Activated CD8-positive, alpha-beta T cell treated with anti-CD3 and anti-CD28 coated beads, Interleukin-2, amount 10 ng/mL, durations not matched to agents 7 days and 5 days (primary cell): Measurements from ENCODE around the gene RAB3B. TPM values are rescaled to one million over a fixed set of nuclear protein-coding genes. Genes with fewer than 3 reads are reported as not detected.
"Not testable (repeated sequence)": the region's sequence is repeated elsewhere in the genome, so short reads cannot be mapped to it uniquely, and the experiment has no call there.

Experiments
- ATAC-seq: fragments of 150-1000 bp; cut with Tn5 transposase; one replicate; pipeline ENCODE4 v1.10.0; 2021; ENCODE audit warnings: moderate library complexity
- CTCF ChIA-PET: fragments of 350-600 bp; sonication (Branson Sonifier 250); formaldehyde crosslinking; loops from one replicate; lab custom pipeline; 2021; ENCODE audit warnings: antibody characterized with exemption; lab: Charles Lee
- POLR2A ChIA-PET: fragments of 350-600 bp; sonication (Branson Sonifier 250); formaldehyde crosslinking; loops from one replicate; lab custom pipeline; 2021; ENCODE audit warnings: antibody characterized with exemption; lab: Charles Lee
- DNase-seq: peaks from one replicate; pipeline ENCODE4 v3.0.0-alpha.2; 2020
- H3K27ac Mint-ChIP-seq: one replicate; pipeline ENCODE4 v1.8.0; 2021; ENCODE audit warnings: mild to moderate bottlenecking, mixed read lengths
- H3K27me3 Mint-ChIP-seq: one replicate; pipeline ENCODE4 v1.8.0; 2021; ENCODE audit warnings: low read depth, mixed read lengths
- H3K36me3 Mint-ChIP-seq: one replicate; pipeline ENCODE4 v1.8.0; 2021; ENCODE audit warnings: low read depth, mixed read lengths
- H3K4me1 Mint-ChIP-seq: one replicate; pipeline ENCODE4 v1.8.0; 2021; ENCODE audit warnings: low read depth, mixed read lengths
- H3K4me3 Mint-ChIP-seq: one replicate; pipeline ENCODE4 v1.8.0; 2021; ENCODE audit warnings: mild to moderate bottlenecking, mixed read lengths
- H3K9me3 Mint-ChIP-seq: one replicate; pipeline ENCODE4 v1.8.0; 2022; ENCODE audit warnings: mixed read lengths; ENCODE audit not compliant: insufficient read depth
- total RNA-seq, 2 experiments: library from RNA; stranded (reverse); gene quantifications; one replicate each; pipeline ENCODE4 v1.2.3, GENCODE V29; 2021

Gene RAB3B
- total RNA-seq, 2 experiments from 2014 or later: 0.08 TPM

DNA sequence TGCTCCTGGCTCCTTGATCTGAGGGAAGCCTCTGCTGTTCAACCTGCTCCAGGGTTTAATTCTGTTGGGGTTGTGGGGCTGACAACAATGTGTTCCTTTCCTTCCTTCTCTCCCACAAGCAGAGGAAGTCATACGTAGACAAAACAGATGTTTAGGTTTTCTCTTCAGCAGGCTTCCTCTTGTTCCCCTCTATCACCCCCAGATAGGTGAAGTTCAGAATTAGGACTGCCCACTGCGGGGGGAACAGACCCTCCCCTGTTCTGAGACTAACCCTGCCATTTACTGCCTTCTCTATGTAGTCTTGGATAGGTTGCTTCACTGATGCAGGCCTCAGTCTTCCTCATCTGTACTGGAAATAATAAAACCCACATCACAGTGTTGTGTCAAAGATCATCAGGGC is 82.0 kb downstream of the RAB3B start:
- H3K36me3 Mint-ChIP-seq: no peaks in the 10 kb centered on the region
- ChIA-PET CTCF (interaction anchor here (1.2 kb wide), 1 partner anchor 10 kb away, joined by 3 read pairs; no protein-coding TSS in a partner anchor), POLR2A (no interaction called here)
- H3K27me3 Mint-ChIP-seq: peaks cover 16% of the 10 kb centered on the region
- no peak for ATAC-seq
- DNase-seq: no peak
- H3K4me1 Mint-ChIP-seq: peaks cover 12% of the 10 kb centered on the region
- H3K4me3 Mint-ChIP-seq: no peak overlapping the region
- no peaks in the 10 kb centered on the region for H3K9me3 Mint-ChIP-seq
- H3K27ac Mint-ChIP-seq: no peak overlapping the region

DNA sequence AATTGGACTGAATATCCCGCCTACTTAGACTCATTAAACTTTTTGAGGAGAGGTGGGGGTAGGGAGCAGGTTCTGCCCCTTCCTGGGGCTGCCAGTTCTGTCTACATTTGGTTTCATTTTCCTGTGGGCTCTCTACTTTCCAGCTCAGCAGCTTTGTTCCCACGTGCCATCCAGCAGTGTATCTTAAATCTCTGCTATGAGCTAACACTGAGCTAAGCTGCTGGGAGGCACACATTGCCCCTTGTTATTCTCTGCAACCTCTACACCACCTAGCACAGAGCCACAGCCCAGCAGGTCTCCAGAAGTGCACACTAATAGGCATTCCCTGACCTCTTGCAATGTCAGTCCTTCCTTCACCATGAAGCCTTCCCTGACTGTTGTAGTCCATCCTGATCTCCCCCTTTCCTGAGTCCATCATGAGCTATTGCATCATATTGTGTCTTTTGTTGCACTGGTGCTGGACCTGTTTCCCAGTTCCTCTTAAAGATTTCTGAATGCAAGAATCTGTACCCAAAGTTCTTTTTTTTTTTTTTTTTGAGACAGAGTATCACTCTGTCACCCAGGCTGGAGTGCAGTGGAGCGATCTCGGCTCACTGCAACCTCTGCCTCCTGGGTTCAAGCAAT is 83.3 kb downstream of the RAB3B start:
- Mint-ChIP-seq H3K36me3 (no peaks in the 10 kb centered on the region), H3K4me3 (no peak overlapping the region), H3K4me1 (peaks cover 12% of the 10 kb centered on the region), H3K27me3 (peaks cover 20% of the 10 kb centered on the region), H3K9me3 (no peaks in the 10 kb centered on the region), H3K27ac (no peak overlapping the region)
- ChIA-PET POLR2A (no interaction called here), CTCF (interaction anchor here (1.2 kb wide), 1 partner anchor 10 kb away, joined by 5 read pairs; no protein-coding TSS in a partner anchor)
- ATAC-seq (no peak), DNase-seq (no peak)

DNA sequence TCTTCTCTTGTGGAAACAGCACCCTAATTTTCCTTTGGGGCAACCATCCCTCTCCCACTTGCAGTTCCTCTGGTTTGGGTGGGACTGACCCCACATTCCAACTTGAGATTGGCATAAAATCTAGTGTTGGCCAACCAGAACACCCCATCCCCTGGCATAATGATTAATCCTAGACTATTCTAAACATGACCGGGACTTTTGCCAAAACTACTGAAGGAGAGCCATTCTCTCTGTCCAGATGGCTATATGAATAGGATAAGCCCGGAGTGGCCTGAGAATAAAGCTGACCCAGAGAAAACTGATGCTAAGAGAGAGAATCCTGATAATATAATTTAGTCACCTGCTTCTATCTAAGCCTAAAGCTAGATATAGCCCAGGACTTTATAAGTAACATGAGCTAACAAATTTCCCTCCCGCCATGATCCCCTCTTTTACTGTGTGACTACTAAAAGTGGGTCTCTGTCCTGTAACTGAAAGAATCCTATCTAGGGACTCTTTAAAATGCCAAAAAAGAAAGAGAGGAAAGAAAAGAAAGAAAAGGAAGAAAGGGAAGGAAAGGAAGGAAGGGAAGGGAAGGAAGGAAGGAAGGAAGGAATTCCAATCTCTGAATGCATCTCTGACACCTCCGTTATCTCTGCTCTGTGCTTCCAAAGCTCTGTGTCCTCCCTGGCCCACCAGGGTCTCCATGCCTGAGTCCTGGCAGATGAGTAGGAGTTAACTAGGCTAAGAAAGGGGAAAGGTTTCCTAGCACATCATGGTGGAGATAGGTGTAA is 84.0 kb downstream of the RAB3B start:
- Mint-ChIP-seq H3K27me3 (peaks cover 20% of the 10 kb centered on the region), H3K4me1 (peaks cover 12% of the 10 kb centered on the region), H3K9me3 (no peaks in the 10 kb centered on the region), H3K36me3 (no peaks in the 10 kb centered on the region), H3K4me3 (no peak overlapping the region), H3K27ac (peak overlapping the region; percentile 13)
- ATAC-seq (no peak), DNase-seq (no peak)
- POLR2A ChIA-PET: no interaction called here
- CTCF ChIA-PET: interaction anchor here (1.2 kb wide), 1 partner anchor 10 kb away, joined by 3 read pairs; no protein-coding TSS in a partner anchor

DNA sequence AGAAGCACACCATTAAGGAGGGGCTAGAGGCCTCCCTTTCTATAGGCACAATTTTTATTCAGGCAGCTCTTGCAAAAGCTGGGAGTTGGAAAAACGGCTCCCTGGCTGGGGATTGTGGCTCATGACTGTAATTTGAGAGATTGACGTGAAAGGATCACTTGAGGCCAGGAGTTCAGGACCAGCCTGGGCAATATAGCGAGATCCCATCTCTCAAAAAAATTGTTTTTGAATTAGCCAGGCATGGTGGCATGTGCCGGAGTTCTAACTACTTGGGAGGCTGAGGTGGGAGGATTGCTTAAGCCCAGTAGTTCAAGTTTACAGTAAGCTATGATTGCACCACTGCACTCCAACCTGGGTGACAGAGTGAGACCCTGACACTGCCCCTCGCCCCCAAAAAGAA is 88.0 kb downstream of the RAB3B start:
- DNase-seq (no peak), ATAC-seq (no peak)
- peaks cover 19% of the 10 kb centered on the region for H3K27me3 Mint-ChIP-seq
- H3K36me3 Mint-ChIP-seq: no peaks in the 10 kb centered on the region
- no peak overlapping the region for H3K4me3 Mint-ChIP-seq
- H3K9me3 Mint-ChIP-seq: no peaks in the 10 kb centered on the region
- no peak overlapping the region for H3K27ac Mint-ChIP-seq
- H3K4me1 Mint-ChIP-seq: peaks cover 7% of the 10 kb centered on the region
- POLR2A ChIA-PET: no interaction called here
- CTCF ChIA-PET: no interaction called here

DNA sequence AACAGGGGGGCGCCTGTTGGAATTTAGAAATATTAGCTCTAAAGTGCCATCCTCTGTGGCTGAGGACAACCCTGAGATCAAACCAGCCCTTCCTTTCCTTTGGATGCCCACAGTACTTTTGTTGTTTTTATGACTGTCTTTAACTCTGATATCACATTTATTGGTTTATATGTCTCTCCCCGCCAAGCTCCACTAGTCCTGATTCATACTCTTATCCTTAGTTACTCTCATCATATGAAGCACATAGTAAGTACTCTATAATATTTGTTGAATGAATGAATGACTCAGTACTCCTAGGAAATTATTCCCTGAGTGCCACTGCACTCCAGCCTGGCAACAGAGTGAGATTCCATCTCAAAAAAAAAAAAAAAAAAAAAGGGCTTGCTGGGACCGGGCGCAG is 89.3 kb downstream of the RAB3B start:
- CTCF ChIA-PET: interaction anchor here (0.5 to 0.6 kb wide), 2 partner anchors 24 to 102 kb away, joined by 3 read pairs; no protein-coding TSS in a partner anchor
- H3K4me3 Mint-ChIP-seq: no peak overlapping the region
- H3K9me3 Mint-ChIP-seq: no peaks in the 10 kb centered on the region
- DNase-seq (no peak), ATAC-seq (no peak)
- peaks cover 2% of the 10 kb centered on the region for H3K4me1 Mint-ChIP-seq
- H3K27me3 Mint-ChIP-seq: peaks cover 26% of the 10 kb centered on the region
- H3K27ac Mint-ChIP-seq: no peak overlapping the region
- no peaks in the 10 kb centered on the region for H3K36me3 Mint-ChIP-seq
- POLR2A ChIA-PET: no interaction called here

DNA sequence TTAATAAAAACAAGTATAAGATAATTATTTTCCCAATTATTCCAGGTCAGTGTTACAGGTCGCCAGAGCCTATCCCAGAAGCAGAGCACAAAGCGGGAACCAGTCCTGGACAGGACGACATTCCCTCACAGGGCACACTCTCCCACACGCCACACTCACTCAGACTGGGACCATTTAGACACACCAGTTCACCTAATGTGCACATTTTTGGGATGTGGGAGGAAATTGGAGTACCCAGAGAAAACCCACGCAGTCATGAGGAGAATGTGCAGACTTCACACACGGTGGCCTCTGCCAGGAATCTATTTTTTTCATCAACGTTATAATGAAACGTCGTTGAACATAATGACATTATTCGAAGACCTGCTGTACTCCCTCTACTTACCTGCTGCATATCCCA is 91.5 kb downstream of the RAB3B start:
- Mint-ChIP-seq H3K27ac (no peak overlapping the region), H3K4me3 (no peak overlapping the region), H3K9me3 (no peaks in the 10 kb centered on the region), H3K27me3 (peaks cover 33% of the 10 kb centered on the region), H3K4me1 (peaks cover 2% of the 10 kb centered on the region), H3K36me3 (no peaks in the 10 kb centered on the region)
- ATAC-seq: no peak
- no peak for DNase-seq
- CTCF ChIA-PET: interaction anchor here (3.0 kb wide), 1 partner anchor 15 kb away, joined by 22 read pairs; no protein-coding TSS in a partner anchor
- POLR2A ChIA-PET: no interaction called here

DNA sequence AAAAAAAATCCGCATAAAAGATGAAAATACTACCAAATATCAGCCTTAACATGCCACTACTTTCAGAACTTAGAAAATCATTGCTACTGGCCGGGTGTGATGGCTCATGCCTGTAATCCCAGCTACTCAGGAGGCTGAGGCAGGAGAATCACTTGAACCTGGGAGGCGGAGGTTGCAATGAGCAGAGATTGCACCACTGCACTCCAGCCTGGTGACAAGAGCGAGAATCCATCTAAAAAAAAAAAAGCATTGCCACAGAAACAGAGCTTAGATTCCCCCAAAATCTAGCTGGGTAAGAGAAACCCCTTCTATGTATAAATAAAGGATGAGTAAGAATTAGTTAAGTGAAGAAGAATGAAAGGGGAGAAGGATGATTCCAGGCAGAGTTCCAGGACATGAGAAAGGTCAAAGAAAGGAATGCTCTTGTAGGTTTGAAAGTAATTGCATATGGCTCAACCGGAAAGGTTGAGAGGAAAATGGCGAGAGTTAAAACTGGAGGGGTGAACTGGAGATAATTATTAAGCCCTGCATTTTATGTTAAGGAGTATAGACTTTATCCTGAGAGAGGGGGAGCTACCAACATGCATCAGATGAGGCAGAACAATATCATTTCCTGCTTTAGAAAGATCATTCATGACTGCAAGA is 92.3 kb downstream of the RAB3B start:
- DNase-seq: no peak
- POLR2A ChIA-PET: no interaction called here

DNA sequence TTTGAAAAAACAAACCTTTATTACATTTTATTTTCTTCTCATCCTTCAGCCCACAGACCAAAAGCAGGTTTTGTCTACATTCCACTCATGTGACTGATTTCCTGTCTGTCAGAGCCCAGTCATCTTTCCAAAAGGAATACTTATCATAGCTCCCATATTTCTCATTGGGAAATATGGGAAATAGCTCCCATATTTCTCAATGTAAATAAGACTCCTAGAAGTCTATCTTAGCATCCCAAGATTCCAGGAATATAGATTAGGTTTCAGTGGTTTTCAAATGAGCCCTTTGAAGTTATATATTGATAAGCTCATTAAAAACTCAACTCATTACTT is 92.8 kb downstream of the RAB3B start:
- CTCF ChIA-PET: interaction anchor here (0.6 to 3.1 kb wide), 19 partner anchors 10 to 453 kb away, joined by 3 to 23 read pairs (median 4); no protein-coding TSS in a partner anchor
- H3K36me3 Mint-ChIP-seq: no peaks in the 10 kb centered on the region
- H3K4me1 Mint-ChIP-seq: peaks cover 2% of the 10 kb centered on the region
- DNase-seq (no peak), ATAC-seq (no peak)
- H3K27me3 Mint-ChIP-seq: peaks cover 34% of the 10 kb centered on the region
- H3K27ac Mint-ChIP-seq: no peak overlapping the region
- POLR2A ChIA-PET: interaction anchor here (1.7 kb wide), 1 partner anchor 18 kb away, joined by 3 read pairs; no protein-coding TSS in a partner anchor
- no peak overlapping the region for H3K4me3 Mint-ChIP-seq
- no peaks in the 10 kb centered on the region for H3K9me3 Mint-ChIP-seq

More for the DNA sequence above, 92.3 kb downstream of the RAB3B start:
- Mint-ChIP-seq H3K4me1 (peaks cover 2% of the 10 kb centered on the region), H3K27me3 (peaks cover 32% of the 10 kb centered on the region), H3K4me3 (no peak overlapping the region), H3K36me3 (no peaks in the 10 kb centered on the region), H3K27ac (no peak overlapping the region), H3K9me3 (no peaks in the 10 kb centered on the region)
- ATAC-seq: no peak
- CTCF ChIA-PET: interaction anchor here (0.7 to 3.1 kb wide), 15 partner anchors 9 to 790 kb away, joined by 3 to 23 read pairs (median 5); no protein-coding TSS in a partner anchor

DNA sequence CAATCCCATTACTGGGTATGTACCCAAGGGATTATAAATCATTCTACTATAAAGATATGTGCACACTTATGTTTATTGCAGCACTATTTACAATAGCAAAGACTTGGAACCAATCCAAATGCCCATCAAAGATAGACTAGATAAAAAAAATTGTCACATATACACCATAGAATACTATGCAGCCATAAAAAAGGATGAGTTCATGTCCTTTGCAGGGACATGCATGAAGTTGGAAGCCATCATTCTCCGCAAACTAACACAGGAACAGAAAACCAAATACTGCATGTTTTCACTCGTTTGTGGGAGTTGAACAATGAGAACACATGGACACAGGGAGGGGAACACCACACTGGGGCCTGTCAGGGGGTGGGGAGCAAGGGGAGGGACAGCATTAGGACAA is 95.8 kb downstream of the RAB3B start:
- CTCF ChIA-PET, DNase-seq, H3K9me3 Mint-ChIP-seq, H3K4me1 Mint-ChIP-seq, H3K27ac Mint-ChIP-seq, H3K4me3 Mint-ChIP-seq, POLR2A ChIA-PET, ATAC-seq, H3K36me3 Mint-ChIP-seq: not testable (repeated sequence)
- H3K27me3 Mint-ChIP-seq: peaks cover 42% of the 10 kb centered on the region

DNA sequence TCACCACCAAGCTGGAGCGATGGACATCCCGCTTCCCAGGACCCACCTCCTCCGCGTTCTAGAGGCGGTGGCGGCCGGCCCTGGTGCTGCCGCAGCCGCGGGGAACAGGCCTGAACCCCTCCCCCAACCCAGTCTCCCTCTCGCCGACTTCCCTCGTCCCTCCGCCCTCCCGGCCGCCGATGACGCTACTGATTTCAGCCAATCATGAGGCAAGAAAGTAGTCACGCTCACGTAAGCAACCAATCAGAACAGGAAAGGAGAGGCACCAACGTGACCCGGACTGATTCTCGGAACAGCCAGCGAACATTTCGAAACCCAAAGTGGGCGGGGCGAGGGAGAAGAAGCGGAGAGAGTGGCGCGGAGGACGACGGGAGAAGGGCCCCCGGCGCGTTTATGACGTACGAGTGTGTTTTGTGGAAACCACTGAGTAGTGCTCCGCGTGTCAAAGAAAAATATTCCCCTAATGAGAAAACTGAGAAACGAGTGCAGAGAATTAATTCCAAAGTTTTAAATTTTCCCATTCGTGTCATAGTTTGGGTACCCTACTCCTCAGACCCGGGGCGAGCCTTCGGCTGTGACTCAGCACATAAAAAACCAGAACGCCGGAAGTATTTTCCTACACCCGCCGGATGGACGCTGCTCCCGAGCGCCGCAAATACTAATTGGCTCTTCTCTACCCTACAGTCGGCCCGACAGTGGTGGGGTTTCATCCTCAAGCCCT is 111.7 kb downstream of the RAB3B start, which contains the start of gene NRDC:
NRDC (minus strand) TSS at position 112 of the 721 bp plus-strand sequence. CDS start 112 bp downstream, outside the sequence.
- Mint-ChIP-seq H3K4me1 (peaks cover 34% of the 10 kb centered on the region), H3K4me3 (no peak within 1 kb of the TSS), H3K27me3 (peaks cover 11% of the 10 kb centered on the region), H3K9me3 (no peaks in the 10 kb centered on the region), H3K36me3 (peaks cover 21% of the 10 kb centered on the region), H3K27ac (no peak within 1 kb of the TSS)
- peak; percentile 95 for ATAC-seq
- ChIA-PET CTCF (interaction anchor here (1.2 to 1.3 kb wide), 2 partner anchors 18 to 62 kb away, joined by 4 to 8 read pairs; no protein-coding TSS in a partner anchor), POLR2A (interaction anchor here (0.8 to 1.7 kb wide), 15 partner anchors 9 to 909 kb away, joined by 3 to 6 read pairs (median 4); partner anchors contain the start of genes BTF3L4, KTI12 and TXNDC12)
- peak; percentile 100 for DNase-seq

DNA sequence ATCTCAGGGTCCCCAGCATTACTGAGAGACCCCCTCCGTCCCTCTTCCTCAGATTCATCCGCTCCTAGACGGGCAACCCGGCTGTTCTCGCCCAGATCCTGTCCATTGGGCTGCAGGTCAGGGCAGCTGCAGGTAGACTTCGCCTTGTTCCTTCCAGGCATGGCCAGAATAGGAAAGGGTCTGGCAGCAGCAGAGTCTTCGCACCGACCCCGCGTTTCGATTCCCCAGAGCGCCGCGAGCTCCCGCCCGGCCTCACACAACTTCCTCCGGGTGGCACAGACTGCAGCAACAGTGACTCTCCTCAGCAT is 112.2 kb downstream of the RAB3B start:
- POLR2A ChIA-PET: interaction anchor here (1.0 to 1.7 kb wide), 3 partner anchors 9 to 155 kb away, joined by 3 to 6 read pairs (median 3); partner anchors contain the start of gene KTI12

More for the DNA sequence above, 112.2 kb downstream of the RAB3B start:
- H3K9me3 Mint-ChIP-seq: no peaks in the 10 kb centered on the region
- H3K4me1 Mint-ChIP-seq: peaks cover 35% of the 10 kb centered on the region
- DNase-seq: no peak
- peaks cover 23% of the 10 kb centered on the region for H3K36me3 Mint-ChIP-seq
- ATAC-seq: no peak
- CTCF ChIA-PET: no interaction called here
- peaks cover 9% of the 10 kb centered on the region for H3K27me3 Mint-ChIP-seq
- no peak overlapping the region for H3K4me3 Mint-ChIP-seq
- no peak overlapping the region for H3K27ac Mint-ChIP-seq
